Activated T-helper 9 cell treated with anti-CD3 and anti-CD28 coated beads, Interleukin-2, amount 50 U/mL, for 16 hours (primary cell): ENCODE measurements around the gene FAM9C.
"Not testable (repeated sequence)": the region's sequence is repeated elsewhere in the genome, so short reads cannot be mapped to it uniquely, and the experiment has no call there.

Source experiments
- DNase-seq: peaks from one replicate; pipeline ENCODE4 v3.0.0-alpha.2; 2020; ENCODE audit warnings: low read depth

The FAM9C gene

GRCh38 chrX:13076176-13076961, 31.9 kb upstream of the FAM9C start:
- DNase-seq: no peak

GRCh38 chrX:13074297-13075262, 30.2 kb upstream of the FAM9C start:
- DNase-seq: no peak

- no peak for DNase-seq
Measured at GRCh38 chrX:13069771-13070416, 25.5 kb upstream of the FAM9C start.

DNA sequence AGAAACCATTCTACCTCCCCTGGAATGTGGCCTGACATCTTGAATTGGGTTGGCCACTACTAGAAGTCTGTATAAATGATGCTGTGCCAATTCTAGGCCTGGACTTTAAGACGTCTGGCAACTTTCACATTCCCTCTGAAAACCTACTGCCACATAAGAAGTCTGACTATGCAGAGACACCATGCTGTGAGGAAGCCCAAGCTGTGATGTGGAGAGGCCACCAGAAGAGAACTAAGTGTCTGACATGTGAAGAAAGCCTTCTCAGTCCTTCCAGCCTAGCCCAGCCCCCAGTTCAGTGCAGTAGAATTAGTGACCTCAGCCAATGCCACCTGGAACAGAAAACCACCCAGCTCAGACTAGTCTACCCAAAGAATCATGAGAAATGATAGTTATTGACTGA, 24.2 kb upstream of the FAM9C start:
- no peak for DNase-seq

- DNase-seq: no peak
Measured at GRCh38 chrX:13067773-13068172, 23.4 kb upstream of the FAM9C start.

- no peak for DNase-seq
Measured at GRCh38 chrX:13066391-13066790, 22.0 kb upstream of the FAM9C start.

GRCh38 chrX:13064599-13065143, 20.3 kb upstream of the FAM9C start:
- DNase-seq: no peak

DNA sequence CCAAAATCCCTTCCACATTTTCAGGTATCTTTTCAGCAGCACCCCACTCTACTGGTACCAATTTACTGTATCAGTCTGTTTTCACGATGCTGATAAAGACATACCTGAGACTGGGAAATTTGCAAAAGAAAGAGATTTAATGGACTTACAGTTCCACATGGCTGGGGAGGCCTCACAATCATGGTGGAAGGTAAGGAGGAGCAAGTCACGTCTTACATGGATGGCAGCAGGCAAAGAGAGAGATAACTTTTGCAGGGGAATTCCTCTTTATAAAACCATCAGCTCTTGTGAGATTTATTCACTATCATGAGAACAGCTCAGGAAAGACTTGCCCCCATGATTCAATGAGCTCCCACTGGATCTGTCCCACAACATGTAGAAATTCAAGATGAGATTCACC, 18.7 kb upstream of the FAM9C start:
- not testable (repeated sequence) for DNase-seq

DNA sequence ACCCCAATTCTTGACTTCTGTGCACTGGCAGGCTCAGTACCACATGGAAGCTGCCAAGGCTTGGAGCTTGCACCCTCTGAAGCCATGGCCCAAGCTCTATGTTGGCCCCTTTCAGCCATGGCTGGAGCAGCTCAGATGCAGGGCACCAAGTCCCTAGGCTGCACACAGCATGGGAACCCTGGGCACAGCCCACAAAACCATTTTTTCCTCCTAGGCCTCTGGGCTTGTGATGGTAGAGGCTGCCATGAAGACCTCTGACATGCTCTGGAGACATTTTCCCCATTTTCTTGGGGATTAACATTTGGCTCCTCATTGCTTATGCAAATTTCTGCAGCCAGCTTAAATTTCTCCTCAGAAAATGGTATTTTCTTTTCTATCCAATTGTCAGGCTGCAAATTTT, 17.9 kb upstream of the FAM9C start:
- not testable (repeated sequence) for DNase-seq

DNA sequence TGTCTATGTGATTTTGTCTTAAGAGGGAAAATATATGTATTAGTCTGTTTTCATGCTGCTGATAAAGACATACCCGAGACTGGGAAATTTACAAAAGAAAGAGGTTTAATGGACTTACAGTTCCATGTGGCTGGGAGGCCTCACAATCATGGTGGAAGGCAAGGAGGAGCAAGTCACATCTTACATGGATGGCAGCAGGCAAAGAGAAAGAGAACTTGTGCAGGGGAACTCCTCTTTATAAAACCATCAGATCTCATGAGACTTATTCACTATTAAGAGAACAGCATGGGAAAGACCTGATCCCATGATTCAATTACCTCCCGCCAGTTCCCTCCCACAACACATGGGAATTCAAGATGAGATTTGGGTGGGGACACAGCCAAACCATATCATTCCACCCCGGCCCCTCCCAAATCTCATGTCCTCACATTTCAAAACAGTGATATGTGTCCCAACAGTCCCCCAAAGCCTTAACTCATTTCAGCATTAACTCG, 16.8 kb upstream of the FAM9C start:
- not testable (repeated sequence) for DNase-seq

DNA sequence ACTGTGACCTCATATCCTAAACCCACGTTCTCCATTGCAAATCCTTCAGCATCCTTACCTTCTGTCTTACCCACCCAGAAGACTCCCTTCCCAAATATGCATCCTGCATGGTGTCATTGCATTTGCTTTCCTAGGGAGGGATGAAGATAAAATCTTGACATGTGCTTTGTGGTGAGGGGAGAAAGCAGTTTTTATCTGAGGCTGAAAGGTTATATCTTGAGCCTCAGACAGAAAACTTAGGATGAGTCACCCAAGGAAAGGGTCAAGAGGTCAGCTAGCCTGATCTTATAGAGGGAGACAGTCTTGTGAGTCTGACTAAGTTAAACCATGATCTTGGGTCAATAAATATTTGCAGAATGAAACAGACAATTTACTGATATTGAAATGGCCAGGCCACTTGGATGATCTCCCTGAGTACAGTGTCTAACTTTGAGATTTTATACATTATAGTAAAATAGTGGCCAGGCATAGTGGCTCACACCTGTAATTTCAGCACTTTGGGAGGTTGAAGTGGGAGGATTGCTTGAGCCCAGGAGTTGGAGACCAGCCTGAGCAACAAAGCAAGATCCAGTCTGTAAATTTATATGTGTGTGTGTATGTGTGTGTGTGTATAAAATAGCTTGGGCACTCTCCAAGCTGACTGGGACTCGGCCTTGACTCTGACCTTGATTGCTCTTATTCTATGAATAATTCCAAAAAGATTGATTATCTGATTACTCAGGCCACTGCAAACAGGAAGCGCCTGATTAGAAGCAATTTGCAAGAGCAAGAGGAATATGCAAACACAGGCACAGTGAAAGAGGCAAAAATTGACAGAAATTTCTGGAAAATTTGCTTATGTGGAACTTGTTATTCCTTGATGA, 15.4 kb upstream of the FAM9C start:
- DNase-seq: no peak

- DNase-seq: no peak
Measured at GRCh38 chrX:13055486-13055885, 11.1 kb upstream of the FAM9C start.

GRCh38 chrX:13053171-13053570, 8.8 kb upstream of the FAM9C start:
- DNase-seq: no peak

GRCh38 chrX:13051529-13052172, 7.2 kb upstream of the FAM9C start:
- no peak for DNase-seq

GRCh38 chrX:13051167-13051528, 6.7 kb upstream of the FAM9C start:
- no peak for DNase-seq

DNA sequence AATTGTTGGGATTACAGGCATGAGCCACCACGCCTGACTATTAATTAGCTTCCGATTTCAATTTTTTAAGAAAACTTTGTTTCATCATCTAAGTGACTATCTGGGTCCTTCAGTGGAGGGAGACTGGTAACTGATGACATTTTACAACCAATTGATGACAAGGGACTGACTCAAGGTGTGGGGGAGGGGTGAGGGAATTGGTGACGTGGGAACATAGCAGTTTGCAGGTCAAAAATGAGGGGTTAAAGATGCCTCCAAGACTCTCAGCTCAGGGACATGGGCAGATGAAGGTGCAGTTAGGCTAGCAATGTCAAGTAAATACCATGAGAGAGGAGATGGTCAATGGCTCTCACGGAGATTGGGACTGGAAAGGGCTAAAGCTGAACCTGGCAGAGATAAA, 5.7 kb upstream of the FAM9C start:
- DNase-seq: no peak

DNA sequence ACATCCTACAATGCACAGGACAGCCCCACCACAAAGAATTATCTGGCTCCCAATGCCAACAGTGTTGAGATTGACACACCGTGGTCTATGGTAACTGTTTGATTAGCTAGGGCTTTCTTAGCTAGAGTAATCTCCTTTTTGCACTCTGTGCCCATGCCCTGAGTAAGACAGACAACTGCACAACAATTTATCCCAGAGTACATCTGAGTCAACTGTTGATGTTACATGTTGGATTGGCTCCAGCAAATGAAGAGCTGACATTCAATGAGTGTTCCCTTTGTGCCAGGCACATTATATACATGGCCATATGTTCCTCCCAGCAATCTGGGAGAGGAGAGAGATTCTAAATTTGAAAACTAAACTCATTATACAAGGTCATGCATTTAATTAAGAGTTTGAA, 3.9 kb upstream of the FAM9C start:
- no peak for DNase-seq

- no peak for DNase-seq
Measured at GRCh38 chrX:13047759-13048158, 3.3 kb upstream of the FAM9C start.

DNA sequence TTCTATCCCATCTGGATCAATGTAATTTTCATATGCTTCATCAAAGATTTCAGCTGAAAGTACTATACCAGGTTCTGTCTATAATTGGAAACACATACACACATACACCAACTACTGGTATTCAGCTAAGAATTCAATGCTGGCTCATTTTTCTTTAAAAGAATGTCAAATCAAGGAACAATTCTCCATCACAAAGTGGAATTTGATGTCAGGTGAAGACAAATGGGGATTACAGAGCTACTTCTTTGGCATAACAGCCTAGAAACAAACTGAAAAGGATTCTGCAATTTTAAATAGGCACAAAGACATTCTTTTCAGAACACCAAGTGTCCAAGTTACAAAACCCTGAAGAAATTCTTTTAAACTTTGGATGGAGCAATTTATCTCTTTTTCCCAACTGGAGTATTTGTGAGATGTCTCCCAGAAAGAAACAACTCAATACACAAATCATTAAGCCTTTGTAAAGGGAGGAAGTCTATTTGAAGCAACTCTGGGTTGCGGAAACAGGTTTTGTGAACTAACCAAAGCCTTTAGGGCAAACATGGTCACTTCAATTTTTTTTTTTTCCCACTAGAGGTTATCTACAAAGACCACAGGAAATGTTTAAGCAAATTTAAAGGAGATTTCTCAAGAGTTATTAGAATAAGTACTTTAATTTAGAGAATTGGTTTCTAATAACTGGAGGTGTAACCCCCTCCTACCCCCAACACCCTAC, 1.9 kb upstream of the FAM9C start:
- no peak for DNase-seq

DNA sequence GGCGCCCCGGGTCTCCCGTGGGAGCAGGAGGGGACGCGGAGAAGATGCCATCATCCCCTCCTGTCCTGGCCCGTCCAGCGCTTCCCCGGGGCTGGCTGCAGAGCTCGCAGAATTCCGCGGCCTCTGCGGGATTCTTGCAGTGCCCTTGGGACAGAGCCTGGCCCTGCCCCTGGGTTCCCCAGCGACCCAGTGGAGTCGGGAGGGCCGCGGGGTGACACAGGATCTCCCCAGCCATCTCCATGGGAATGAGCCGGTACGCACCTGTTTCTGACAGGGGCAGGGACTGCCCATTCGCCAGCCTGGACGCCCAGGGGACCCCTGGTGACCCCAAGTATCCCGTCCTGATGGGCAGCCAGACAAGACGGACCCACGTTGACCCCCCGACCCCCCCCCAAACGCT, 482 bp downstream of the FAM9C start:
- no peak for DNase-seq
